ENCODE data around the gene HEYL.
"Not testable (repeated sequence)": the region's sequence is repeated elsewhere in the genome, so short reads cannot be mapped to it uniquely, and the experiment has no call there.

HEYL gene

DNA sequence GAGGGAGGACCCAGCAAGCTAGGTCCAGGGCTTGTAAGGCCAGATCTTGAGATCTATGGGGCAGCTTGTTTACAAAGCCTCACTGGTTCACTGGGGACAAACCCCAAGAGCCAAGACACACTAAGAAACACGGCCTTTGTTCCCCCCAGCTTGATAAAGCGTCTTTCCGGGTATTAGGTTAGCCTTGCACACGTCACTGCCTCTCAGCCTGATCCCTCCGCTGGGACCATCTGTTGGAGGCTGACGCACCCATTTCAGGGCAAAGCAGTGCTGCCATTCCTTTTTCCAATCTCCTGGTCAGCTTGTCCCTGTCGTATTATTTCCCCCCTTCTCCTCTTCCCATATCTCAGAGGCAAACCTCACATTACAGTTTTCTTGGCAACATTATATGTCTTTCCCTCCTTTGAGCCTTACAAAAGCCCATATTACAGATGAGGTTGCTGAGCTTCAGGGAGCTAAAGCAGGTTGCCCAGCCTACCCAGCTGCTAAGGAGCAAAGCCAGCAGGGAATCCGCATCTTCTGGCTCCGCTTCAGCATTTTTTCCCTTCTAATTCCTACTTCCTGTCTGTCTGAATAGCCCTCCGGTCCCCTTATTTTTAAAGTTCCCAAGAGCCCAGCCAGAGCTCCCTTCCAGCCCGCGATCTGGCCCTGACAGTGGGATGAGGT is 4.1 kb downstream of the HEYL start:
- DNase-seq: no peak

- no peak for DNase-seq
These were observed 6.0 kb downstream of the HEYL start for GRCh38 chr1:39633422-39633821.

- no peak for DNase-seq
These were observed 6.6 kb downstream of the HEYL start for GRCh38 chr1:39632682-39633417.

DNA sequence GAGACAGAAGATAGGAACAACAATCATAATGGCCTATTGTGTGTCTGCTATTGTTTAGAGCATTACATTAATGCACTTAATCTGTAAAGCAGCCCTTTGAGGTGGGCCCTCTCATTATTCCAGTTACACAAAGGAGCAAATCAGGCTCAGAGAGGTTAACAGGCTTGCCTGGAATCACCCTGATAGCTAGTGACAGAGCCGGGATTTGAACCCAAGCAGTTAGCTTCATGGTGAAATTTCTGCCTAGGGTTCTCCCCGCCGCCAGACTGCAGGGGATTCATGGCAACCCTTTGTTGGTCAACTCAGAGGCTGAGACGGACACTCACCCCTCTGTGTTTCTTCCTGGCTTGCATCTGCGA is 7.1 kb downstream of the HEYL start:
- DNase-seq: no peak

- no peak for DNase-seq
These were observed 7.8 kb downstream of the HEYL start for GRCh38 chr1:39631361-39632322.

DNA sequence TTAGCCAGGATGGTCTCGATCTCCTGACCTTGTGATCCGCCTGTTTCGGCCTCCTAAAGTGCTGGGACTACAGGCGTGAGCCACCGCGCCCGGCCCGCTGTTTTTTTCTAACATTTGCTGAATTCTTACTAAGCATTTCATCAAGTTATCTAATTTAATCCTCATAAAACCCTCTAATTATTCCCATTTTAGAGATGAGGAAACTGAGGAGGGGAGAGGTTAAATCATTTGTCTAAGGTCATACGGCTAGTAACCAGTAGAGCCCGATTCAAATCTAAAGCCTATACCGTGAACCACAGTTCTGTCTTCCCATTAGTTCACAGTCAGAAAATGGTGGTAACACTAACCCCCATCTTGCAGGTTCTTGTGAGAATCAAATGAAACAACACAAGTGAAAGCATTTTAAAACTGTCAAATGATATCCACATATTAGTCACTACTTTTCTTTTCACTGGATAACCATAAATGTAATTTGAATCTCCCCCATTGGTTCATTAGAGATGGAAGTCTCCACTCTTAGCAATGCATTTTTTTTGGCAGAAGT is 10.6 kb downstream of the HEYL start:
- DNase-seq: no peak

- DNase-seq: no peak
These were observed 12.8 kb downstream of the HEYL start for GRCh38 chr1:39626646-39627045.

DNA sequence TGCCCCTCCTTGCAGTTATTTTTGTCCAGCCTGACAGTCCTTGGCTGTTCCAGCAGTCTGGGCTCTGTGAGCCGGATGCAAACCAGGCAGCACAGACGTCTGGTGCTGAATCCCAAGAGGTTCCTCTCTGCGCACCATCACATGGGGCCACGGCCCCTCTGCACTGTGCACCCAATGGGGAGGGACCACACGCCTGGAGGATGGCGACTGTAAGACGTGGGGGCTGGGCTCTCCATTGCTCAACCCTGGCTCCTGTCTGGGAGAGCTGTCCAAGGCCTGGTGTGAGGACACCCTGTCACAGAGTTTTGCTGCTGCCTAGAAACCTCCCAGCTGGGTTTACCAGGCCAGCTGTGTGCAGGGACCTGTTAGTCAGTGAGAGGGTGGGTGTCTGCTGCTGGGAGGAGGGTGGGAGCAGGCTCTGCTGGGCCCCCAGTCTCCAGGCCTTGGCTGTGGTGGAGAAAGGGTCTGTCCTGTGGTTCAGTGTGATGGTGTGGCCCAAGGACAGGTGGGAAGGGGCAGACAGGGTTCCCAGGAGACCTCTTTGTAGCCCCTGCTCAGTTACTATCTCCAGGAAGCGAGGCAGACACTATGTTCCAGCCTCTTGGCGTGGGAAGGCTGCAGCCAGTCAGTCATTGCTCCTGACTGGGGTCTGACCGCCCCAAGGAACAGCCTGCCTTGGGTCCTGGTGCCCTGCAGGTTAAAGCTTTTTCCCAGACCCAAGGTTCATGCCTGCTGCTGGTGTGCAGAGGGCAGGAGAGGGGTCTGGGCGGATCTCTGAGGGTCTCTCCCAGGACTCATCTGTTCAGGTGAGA is 13.8 kb downstream of the HEYL start:
- DNase-seq: no peak

DNA sequence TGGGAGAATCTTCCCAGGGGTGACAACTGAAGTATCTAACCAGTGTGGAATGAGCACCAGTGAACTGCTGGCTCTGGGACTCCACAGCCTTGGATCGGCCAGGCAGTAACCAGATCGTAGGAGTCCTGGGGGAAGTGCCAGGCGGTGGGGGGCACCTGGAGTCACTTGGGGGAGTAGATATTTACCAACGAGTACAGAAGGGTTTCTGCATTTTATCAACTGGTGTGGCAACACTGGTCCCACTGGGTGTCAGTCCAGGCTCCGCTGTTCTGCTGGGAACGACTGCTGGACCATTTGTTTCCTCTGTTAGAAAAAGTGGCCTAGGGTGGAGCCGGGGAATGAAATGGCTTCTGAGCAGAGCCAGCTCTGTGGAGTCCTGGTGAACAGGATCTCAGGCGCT is 14.4 kb downstream of the HEYL start:
- no peak for DNase-seq

DNA sequence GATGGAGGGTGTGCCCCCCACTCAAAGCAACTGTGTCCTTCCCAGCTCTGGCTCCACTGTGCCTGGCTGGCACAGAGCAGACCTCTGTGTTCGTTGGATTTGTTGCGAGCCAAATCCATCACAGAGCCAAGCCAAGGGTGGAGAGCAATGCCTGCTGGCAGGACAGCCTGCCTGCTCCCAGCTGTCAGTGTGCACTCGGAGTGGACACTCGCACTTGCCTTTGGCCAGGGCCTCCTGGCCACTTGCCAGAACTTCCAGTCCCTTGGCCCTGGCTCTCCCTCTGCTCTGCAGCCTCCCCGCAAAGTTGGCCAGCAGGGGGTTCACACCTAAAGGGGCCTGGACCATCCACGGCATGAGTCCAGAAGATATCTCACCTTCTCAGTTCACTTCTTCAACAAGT is 16.4 kb downstream of the HEYL start:
- no peak for DNase-seq

GRCh38 chr1:39622427-39622826 is 17.0 kb downstream of the HEYL start:
- no peak for DNase-seq

- DNase-seq: no peak
These were observed 18.7 kb downstream of the HEYL start for GRCh38 chr1:39620659-39621165.

- DNase-seq: no peak
These were observed 21.9 kb downstream of the HEYL start for GRCh38 chr1:39617488-39618049.

GRCh38 chr1:39615086-39615673 is 24.3 kb downstream of the HEYL start:
- no peak for DNase-seq

DNA sequence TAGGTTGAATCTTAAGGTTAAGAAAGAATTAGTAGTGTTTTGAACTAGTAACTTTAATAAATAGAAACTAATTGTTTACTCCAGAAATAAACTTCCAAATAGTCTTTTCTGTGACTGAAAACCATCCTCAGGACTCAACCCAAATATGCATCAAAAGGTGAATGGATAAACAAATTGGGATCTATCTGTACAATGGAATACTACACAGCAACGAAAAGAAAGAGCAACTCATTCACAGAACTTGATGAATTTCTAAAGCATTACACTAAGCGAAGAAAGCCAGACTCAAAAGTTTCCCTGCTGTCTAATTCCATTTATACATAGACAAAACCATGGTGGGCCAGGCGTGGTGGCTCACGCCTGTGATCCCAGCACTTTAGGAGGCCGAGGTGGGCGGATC is 25.0 kb downstream of the HEYL start:
- DNase-seq: no peak

GRCh38 chr1:39613250-39613649 is 26.2 kb downstream of the HEYL start:
- no peak for DNase-seq

DNA sequence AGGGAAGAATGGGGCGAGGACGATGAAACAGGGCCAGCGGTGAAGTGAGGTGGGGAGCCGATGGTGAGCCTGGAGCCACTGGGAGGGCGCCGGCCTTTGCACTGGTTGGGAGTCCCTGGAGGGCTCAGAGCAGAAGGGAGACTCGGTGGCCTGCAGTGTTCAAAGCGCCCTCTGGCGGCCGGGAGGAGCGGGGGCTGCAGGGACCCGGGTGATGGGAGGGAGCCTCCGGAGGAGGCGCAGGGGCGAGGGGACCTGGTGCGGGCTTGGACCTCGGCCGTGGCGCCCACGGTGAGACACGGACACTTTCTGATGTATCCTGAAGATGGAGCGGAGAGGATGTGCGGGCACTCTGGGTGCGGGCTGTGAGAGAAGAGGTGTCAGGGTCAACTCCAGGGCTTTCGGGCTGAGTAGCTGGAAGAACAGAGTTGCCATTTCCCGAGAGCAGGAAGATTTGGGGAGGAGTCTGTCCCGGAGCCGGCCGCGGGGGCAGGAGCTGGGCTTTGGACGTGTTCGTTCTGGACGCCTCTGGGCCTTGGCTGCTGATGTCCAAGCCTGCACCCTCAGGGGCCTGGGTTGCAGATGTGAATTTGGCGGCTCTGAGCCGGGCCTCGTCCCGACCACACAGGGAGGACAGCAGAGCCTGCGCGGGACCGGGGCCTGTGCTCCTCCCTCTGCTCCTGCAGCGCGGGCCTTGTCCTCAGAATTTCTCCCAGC is 29.7 kb downstream of the HEYL start:
- no peak for DNase-seq

- no peak for DNase-seq
These were observed 30.5 kb downstream of the HEYL start for GRCh38 chr1:39608921-39609320.

- not testable (repeated sequence) for DNase-seq
These were observed 35.8 kb downstream of the HEYL start for GRCh38 chr1:39603677-39604076.

DNA sequence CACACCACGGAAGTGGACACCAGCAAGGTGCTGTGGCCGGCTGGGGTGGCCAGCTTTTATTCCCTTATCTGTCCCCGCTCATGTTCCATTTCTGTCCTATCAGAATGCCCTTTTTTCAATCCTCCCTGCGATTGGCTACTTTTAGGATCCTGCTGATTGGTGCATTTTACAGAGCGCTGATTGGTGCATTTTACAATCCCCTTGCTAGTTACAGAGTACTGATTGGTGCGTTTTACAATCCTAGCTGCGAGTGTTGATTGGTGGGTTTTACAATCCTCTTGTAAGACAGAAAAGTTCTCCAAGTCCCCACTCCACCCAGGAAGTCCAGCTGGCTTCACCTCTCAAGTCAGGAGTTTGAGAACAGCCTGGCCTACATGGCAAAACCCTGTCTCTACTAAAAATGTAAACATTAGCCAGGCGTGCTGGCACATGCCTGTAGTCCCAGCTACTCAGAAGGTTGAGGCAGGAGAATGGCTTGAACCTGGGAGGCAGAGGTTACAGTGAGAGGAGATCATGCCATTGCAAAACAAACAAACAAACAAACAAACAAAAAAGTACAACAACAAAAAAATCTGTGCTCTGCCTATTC is 37.7 kb downstream of the HEYL start:
- not testable (repeated sequence) for DNase-seq

Data from NCI-H187 (cell line).